Esophagus muscularis mucosa (tissue), 4 donors: ENCODE data around the gene NUDC. TPM values are rescaled to one million over a fixed set of nuclear protein-coding genes. Genes with fewer than 3 reads are reported as not detected.

Source experiments
- DNase-seq: peaks from one replicate; pipeline ENCODE4 v3.0.0-alpha.2; 2017; ENCODE audit errors: extremely low spot score
- H3K27ac ChIP-seq, 4 donors: fragments of 200-600 bp; sonication (generic); replicated peaks in 1 of 4; 1 replicate in 3 of 4; 2 replicates in 1 of 4; pipeline ENCODE4 v1.5.1; 2016 to 2019; ENCODE audit warnings: mild to moderate bottlenecking in 1 of 4
- H3K27me3 ChIP-seq, 4 donors: fragments of 200-600 bp; sonication (generic); one replicate each; pipeline versions ENCODE4 v1.5.1 to v1.6.0; 2016 to 2019
- H3K36me3 ChIP-seq, 4 donors: fragments of 200-600 bp; sonication (generic); one replicate each; pipeline ENCODE4 v1.5.1; 2016 to 2019
- H3K4me1 ChIP-seq, 4 donors: fragments of 200-600 bp; sonication (generic); one replicate each; pipeline ENCODE4 v1.5.1; 2016 to 2019
- H3K4me3 ChIP-seq, 4 donors: fragments of 200-600 bp; sonication (generic); 1 replicate in 2 of 4; 2 replicates in 2 of 4; pipeline ENCODE4 v1.5.1; 2016 to 2019; ENCODE audit warnings: mild to moderate bottlenecking in 4 of 4, moderate library complexity in 1 of 4
- H3K9me3 ChIP-seq, 4 donors: fragments of 200-600 bp; sonication (generic); 1 replicate in 3 of 4; 2 replicates in 1 of 4; pipeline ENCODE4 v1.5.1; 2016 to 2019
- CTCF ChIP-seq, 3 experiments: fragments of 200-600 bp in 2 of 3; fragments of 450-650 bp in 1 of 3; sonication (generic) in 2 of 3; IDR thresholded peaks; one replicate each; pipeline ENCODE4 v1.5.1; 2017 to 2019; ENCODE audit warnings: antibody characterized with exemption in 3 of 3, mild to moderate bottlenecking in 2 of 3, moderate library complexity in 1 of 3
- EP300 ChIP-seq: sonication (generic); formaldehyde crosslinking; IDR thresholded peaks from one replicate; pipeline ENCODE4 v1.6.1; 2017; ENCODE audit warnings: antibody characterized with exemption
- POLR2A ChIP-seq: fragments of 450-650 bp; IDR thresholded peaks from one replicate; pipeline ENCODE4 v1.6.1; 2017; ENCODE audit warnings: antibody characterized with exemption, moderate library complexity, mild to moderate bottlenecking, low read depth
- POLR2AphosphoS5 ChIP-seq, 2 donors: sonication (generic); formaldehyde crosslinking; IDR thresholded peaks; one replicate each; pipeline ENCODE4 v1.6.1; 2017; ENCODE audit warnings: antibody characterized with exemption in 2 of 2
- WGBS: methylation state at CpG from one replicate; pipeline ENCODE4 v1.1.5; 2018; 5-methylcytosine and 5-hydroxymethylcytosine counted together
- intact Hi-C: fragments of 100-400 bp; cut with DNase I; formaldehyde crosslinking; loops from one replicate; pipeline ENCODE4 v1.15.1; 2023
- total RNA-seq, 4 donors: library from RNA; depleted of rRNA; stranded (reverse); fragments of >200 nt; gene quantifications; one replicate each; pipeline versions ENCODE4 v1.1.0 to v1.2.1, GENCODE V29; 2016

NUDC gene
- total RNA-seq, 4 donors from 2014 or later, result 61.6 to 91.1 (median 81.5) TPM

- intact Hi-C loops, result no loop called here
- 68% methylated on average over 2 of the region's 2 CpGs for WGBS
- Histone ChIP-seq H3K27ac (no peak overlapping the region), H3K36me3 (peaks cover 0 to 7% (median 0%) of the 10 kb centered on the region in 4 donors), H3K9me3 (no peaks in the 10 kb centered on the region), H3K27me3 (no peaks in the 10 kb centered on the region), H3K4me3 (no peak overlapping the region), H3K4me1 (peaks cover 0 to 3% (median 0%) of the 10 kb centered on the region in 4 donors)
- no peak for DNase-seq
- TF ChIP-seq POLR2A (no peak), POLR2AphosphoS5 (IDR thresholded peaks at IDR 0.05) (no peak)
Observed at GRCh38 chr1:26912147-26912490, 9.4 kb upstream of the NUDC start.

- Histone ChIP-seq H3K4me3 (no peak overlapping the region), H3K4me1 (peaks cover 0 to 3% (median 0%) of the 10 kb centered on the region in 4 donors), H3K27me3 (no peaks in the 10 kb centered on the region), H3K36me3 (peaks cover 0 to 7% (median 0%) of the 10 kb centered on the region in 4 donors), H3K9me3 (no peaks in the 10 kb centered on the region), H3K27ac (no peak overlapping the region)
- DNase-seq, result no peak
- intact Hi-C loops, result no loop called here
- TF ChIP-seq POLR2AphosphoS5 (IDR thresholded peaks at IDR 0.05) (no peak), CTCF (IDR thresholded peaks at IDR 0.05) (no peak), EP300 (no peak), POLR2A (no peak)
- WGBS, result 88% methylated on average over 3 of the region's 5 CpGs
Observed at GRCh38 chr1:26913389-26913753, 8.2 kb upstream of the NUDC start.

- 85% methylated on average over 13 of the region's 16 CpGs for WGBS
- Histone ChIP-seq H3K4me3 (no peak within 1 kb of the TSS), H3K9me3 (no peaks in the 10 kb centered on the region), H3K27ac (no peak within 1 kb of the TSS), H3K27me3 (no peaks in the 10 kb centered on the region), H3K36me3 (peaks cover 0 to 7% (median 0%) of the 10 kb centered on the region in 4 donors), H3K4me1 (peaks cover 0 to 3% (median 0%) of the 10 kb centered on the region in 4 donors)
- no peak for DNase-seq
- intact Hi-C loops, result no loop called here
- TF ChIP-seq EP300, result no peak
- TF ChIP-seq POLR2A, result no peak
- no peak for TF ChIP-seq CTCF (IDR thresholded peaks at IDR 0.05)
Observed at GRCh38 chr1:26913754-26914619, 7.6 kb upstream of the NUDC start, which contains the start of gene NR0B2. Gene NR0B2 (minus strand): TSS chr1:26913975. CDS start chr1:26913940, 35 bp downstream.

GRCh38 chr1:26915204-26915842 is 6.2 kb upstream of the NUDC start:
- no peak for DNase-seq
- Histone ChIP-seq H3K27me3 (no peaks in the 10 kb centered on the region), H3K4me3 (no peak overlapping the region), H3K9me3 (no peaks in the 10 kb centered on the region), H3K36me3 (peaks cover 0 to 1% (median 0%) of the 10 kb centered on the region in 4 donors), H3K27ac (no peak overlapping the region), H3K4me1 (peaks cover 0 to 3% (median 0%) of the 10 kb centered on the region in 4 donors)
- TF ChIP-seq POLR2A (no peak), POLR2AphosphoS5 (IDR thresholded peaks at IDR 0.05) (no peak)
- WGBS, result 63% methylated on average over 5 of the region's 5 CpGs
- intact Hi-C loops, result no loop called here

GRCh38 chr1:26921126-26921539 is 410 bp upstream of the NUDC start:
- intact Hi-C loops, result no loop called here
- Histone ChIP-seq H3K27ac (peak overlapping the region; percentile 86 to 92 (median 88)), H3K9me3 (no peaks in the 10 kb centered on the region), H3K4me3 (peak overlapping the region; percentile 77 to 98 (median 86)), H3K27me3 (no peaks in the 10 kb centered on the region), H3K4me1 (peaks cover 17 to 28% (median 24%) of the 10 kb centered on the region in 4 donors), H3K36me3 (peaks cover 20 to 27% (median 25%) of the 10 kb centered on the region in 4 donors)
- no peak for TF ChIP-seq POLR2A
- no peak for TF ChIP-seq CTCF (IDR thresholded peaks at IDR 0.05)
- no peak for TF ChIP-seq POLR2AphosphoS5 (IDR thresholded peaks at IDR 0.05)
- no peak for TF ChIP-seq EP300
- DNase-seq, result no peak
- WGBS, result 9% methylated on average over 6 of the region's 7 CpGs
